ENCODE measurements around the gene ACSL5.
A peak's percentile ranks its signal among the peaks of the same experiment; 100 is the strongest.

ACSL5 gene

GRCh38 chr10:112360308-112361270, 13.3 kb upstream of the ACSL5 start:
- peak; percentile 67 for DNase-seq (ENCODE audit: low read depth)
- no peak for TF ChIP-seq CTCF (conservative IDR thresholded peaks at IDR 0.05; ENCODE audit: low read length)
- no peak overlapping the region for H3K4me3 ChIP-seq (ENCODE audit: low read length)

GRCh38 chr10:112361951-112362751, 11.8 kb upstream of the ACSL5 start:
- no peak for TF ChIP-seq CTCF (conservative IDR thresholded peaks at IDR 0.05; ENCODE audit: low read length)
- DNase-seq (ENCODE audit: low read depth): peak; percentile 84
- H3K4me3 ChIP-seq (ENCODE audit: low read length): no peak overlapping the region

- H3K4me3 ChIP-seq (ENCODE audit: low read length): no peak overlapping the region
- peak; percentile 44 for DNase-seq (ENCODE audit: low read depth)
- TF ChIP-seq CTCF (conservative IDR thresholded peaks at IDR 0.05; ENCODE audit: low read length): no peak
These were observed 11.1 kb upstream of the ACSL5 start for GRCh38 chr10:112362833-112363232.

- DNase-seq (ENCODE audit: low read depth): no peak
- H3K4me3 ChIP-seq (ENCODE audit: low read length): no peak overlapping the region
- TF ChIP-seq CTCF (conservative IDR thresholded peaks at IDR 0.05; ENCODE audit: low read length): no peak
These were observed 9.9 kb upstream of the ACSL5 start for GRCh38 chr10:112363696-112364688.

GRCh38 chr10:112365014-112365432, 8.9 kb upstream of the ACSL5 start:
- no peak overlapping the region for H3K4me3 ChIP-seq (ENCODE audit: low read length)
- TF ChIP-seq CTCF (conservative IDR thresholded peaks at IDR 0.05; ENCODE audit: low read length): no peak
- no peak for DNase-seq (ENCODE audit: low read depth)

- no peak overlapping the region for H3K4me3 ChIP-seq (ENCODE audit: low read length)
- TF ChIP-seq CTCF (conservative IDR thresholded peaks at IDR 0.05; ENCODE audit: low read length): no peak
- no peak for DNase-seq (ENCODE audit: low read depth)
These were observed 8.5 kb upstream of the ACSL5 start for GRCh38 chr10:112365451-112365850.

Measured in AG10803 (cell line).